G401.6 (cell line): Measurements from ENCODE around the gene TBC1D4.
"Not testable (repeated sequence)": the region's sequence is repeated elsewhere in the genome, so short reads cannot be mapped to it uniquely, and the experiment has no call there.

Experiments used
- FAIRE-seq: peaks from 2 replicates; lab custom pipeline; 2012; peaks lifted over from hg19 to GRCh38; lab: Jason Lieb, UNC

Gene TBC1D4

GRCh38 chr13:75316427-75316826 is 165.5 kb downstream of the TBC1D4 start:
- FAIRE-seq, result no peak

DNA sequence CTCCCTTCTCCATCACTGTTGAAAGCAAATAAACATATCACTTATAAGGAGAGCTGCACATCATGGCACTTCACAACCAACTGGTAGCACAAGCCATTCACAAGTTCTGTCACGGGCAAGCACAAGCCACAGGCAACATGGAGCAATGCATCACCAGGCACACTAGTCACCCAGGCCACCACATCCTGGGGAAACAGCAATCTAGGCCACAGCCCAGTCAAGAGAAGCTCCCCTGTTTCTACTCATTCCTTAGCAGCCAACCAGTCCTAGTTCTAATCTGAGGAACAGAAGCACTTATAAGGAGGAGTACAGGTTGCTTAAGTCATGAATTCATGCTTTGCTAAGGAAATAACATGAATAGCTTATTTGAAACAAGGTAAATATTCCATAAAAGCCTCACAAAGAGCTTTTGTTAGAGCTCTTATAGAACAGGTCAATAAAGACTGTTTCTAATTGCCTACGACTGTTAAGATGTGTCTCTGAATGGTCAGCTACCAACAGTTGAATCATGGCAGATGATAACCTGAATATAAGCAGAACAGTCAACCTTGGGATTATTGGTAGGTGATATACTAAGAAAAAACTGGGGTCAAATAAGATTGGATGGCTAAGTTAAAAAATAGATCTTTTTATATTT is 169.0 kb downstream of the TBC1D4 start:
- FAIRE-seq, result no peak

GRCh38 chr13:75309981-75310580 is 171.9 kb downstream of the TBC1D4 start:
- no peak for FAIRE-seq

GRCh38 chr13:75308222-75308621 is 173.7 kb downstream of the TBC1D4 start:
- no peak for FAIRE-seq

DNA sequence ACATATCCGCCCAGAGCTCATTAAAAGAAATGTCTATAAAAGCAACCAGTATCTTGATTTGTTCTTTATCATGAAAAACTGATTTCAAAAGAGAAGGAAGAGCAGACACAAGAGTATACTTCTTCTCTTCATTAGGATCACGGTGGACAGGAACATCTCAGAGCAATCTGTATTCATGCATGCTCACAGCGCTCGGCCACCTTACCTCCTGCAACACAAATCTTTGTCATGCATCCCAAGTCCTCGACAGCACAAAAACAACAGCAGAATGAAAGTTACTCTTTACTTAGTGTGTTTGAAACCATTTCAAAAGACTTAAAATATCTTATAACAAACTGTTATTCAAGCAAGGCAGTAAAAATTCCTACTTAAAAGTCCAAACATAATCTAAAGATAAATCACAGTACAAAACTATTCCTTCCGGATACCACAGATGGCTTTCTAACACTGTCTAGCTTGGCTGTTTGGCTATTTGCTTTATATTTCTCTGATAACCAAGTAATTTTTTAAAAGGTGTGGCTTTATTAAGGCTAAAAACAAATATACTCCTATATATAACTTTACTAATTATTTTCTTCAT is 174.5 kb downstream of the TBC1D4 start:
- FAIRE-seq, result no peak

DNA sequence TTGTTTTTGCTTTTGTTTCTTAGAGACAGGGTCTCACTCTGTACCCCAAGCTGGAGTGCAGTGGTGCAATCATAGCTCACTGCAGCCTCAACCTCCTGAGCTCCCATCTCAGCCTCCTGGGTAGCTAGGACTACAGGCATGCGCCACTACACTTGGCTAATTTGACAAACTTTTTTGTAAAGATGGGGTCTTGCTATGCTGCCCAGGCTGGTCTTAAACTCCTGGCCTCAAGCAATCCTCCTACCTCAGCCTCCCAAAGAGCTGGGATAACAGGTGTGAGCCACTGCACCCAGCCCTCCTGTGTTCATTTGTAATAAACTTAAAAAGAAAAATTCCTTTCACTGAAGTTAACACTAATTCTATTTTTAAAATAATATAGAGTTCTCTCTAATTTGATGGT is 175.0 kb downstream of the TBC1D4 start:
- FAIRE-seq, result not testable (repeated sequence)

DNA sequence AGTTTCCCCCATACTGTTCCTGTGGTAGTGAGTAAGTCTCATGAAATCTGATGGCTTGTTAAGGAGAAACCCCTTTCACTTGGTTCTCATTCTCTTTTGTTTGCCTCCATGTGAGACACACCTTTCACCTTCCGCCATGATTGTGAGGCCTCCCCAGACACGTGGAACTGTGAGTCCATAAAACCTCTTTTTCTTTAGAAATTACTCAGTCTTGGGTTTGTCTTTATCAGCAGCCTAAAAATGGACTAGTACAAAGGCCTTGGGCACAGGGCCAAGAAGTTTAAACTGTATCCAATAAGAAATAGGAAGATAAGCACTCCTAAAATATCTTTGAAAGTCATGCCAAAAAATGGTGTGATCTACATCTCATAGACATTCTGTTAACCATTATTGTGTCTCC is 176.9 kb downstream of the TBC1D4 start:
- no peak for FAIRE-seq

- no peak for FAIRE-seq
These were observed 178.7 kb downstream of the TBC1D4 start for GRCh38 chr13:75303263-75303662.

- FAIRE-seq, result no peak
These were observed 179.8 kb downstream of the TBC1D4 start for GRCh38 chr13:75302071-75302698.

GRCh38 chr13:75299913-75300862 is 181.8 kb downstream of the TBC1D4 start:
- FAIRE-seq, result no peak

DNA sequence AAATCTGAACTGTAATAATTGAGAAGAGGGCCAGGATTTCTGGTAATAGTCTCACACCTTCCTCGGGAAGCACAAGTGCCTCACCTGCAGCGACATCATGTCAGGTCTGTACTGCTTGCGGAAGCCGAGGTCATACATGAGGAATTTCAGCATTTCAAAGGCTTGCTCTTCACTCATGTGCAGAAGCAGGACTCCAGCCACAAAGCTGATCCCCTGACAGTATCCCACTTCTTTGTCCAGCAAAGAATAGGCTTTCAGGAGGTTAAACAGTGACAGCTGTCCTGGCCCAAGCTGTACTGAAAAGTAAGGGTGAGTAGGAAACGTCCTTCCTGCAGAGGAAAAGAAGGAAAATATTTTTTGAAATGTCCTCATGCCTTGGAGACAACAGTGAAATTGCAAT is 182.7 kb downstream of the TBC1D4 start:
- FAIRE-seq, result no peak

DNA sequence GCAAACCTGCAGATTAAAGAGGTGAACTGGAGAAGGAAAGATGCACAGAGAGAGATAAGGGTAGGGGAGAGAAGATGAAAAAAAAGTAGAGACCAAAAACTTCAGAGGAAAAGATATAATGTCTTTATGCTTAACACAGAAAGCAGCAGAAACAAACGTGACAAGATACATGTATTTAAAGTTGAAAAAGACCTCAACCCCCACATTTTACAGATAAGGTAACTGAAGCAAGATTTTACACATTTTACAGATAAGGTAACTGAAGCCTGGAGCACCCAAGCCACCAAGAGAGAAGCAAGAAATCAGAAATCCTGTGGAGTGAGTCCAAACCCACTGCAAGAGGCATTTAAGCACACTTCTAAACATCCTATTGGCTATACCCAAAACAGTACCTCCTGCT is 185.3 kb downstream of the TBC1D4 start:
- no peak for FAIRE-seq

GRCh38 chr13:75295201-75295600 is 186.8 kb downstream of the TBC1D4 start:
- FAIRE-seq, result no peak

DNA sequence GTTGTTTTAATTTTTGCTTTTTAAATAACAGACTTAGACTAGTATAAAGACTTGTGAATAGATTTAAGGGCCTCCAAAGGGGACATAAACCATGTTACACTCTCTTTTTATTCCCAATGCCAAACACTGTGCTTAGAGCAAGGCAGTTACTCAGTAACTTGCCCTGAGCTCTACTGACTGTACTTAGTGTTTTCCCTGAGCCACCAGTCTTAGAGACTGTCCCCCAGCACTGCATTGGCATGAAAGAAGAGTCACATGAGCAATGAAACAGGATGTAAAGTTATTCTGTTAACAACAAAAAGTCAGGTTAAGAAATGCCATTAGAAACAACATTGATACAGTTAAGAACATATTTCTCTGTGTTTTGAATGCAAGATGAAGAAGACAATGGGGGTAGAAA is 187.9 kb downstream of the TBC1D4 start:
- no peak for FAIRE-seq

- no peak for FAIRE-seq
These were observed 196.7 kb downstream of the TBC1D4 start for GRCh38 chr13:75285310-75285709.

DNA sequence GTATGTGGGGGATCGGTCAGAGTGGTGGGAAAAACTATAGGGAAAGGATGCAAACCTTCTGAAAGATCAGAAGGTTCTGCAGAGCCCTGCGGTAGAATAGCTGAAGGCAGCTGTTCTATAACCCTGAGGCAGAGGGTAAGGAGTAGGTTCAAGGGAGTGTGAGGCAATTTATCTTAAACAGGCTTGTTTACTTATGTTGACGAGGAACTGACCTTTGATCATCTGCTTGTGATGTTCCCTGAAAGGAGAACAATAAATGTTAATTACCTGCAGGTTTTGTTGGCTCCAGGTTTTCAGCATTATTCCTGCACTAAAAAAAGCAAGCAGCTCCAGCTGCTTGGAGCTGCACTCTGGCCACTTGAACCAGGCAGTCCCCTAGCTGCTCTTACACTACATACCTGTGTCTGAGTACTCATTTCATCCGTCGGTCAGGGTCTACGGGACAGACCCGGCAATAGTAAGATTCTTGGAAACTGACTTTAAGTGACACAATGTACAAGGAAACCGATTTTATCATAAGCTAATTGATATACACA is 202.1 kb downstream of the TBC1D4 start:
- FAIRE-seq, result no peak

DNA sequence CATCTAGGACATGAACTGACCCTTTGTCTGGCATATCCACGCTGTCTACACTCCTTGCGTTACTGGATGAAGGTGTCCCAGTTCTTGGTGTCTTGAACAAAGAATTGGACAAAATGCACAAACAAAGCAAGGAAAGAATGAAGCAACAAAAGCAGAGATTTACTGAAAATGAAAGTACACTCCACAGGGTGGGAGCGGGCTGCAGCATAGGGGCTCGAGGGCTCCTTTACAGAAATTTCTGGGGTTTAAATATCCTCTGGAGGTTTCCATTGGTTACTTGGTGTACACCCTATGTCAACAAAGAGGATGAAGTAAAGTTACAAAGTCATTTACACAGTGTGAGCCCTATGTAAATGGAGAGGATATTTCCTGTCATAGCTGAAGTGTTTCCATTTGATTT is 208.3 kb downstream of the TBC1D4 start:
- FAIRE-seq, result not testable (repeated sequence)

- no peak for FAIRE-seq
These were observed 210.1 kb downstream of the TBC1D4 start for GRCh38 chr13:75271846-75272245.

- FAIRE-seq, result not testable (repeated sequence)
These were observed 213.5 kb downstream of the TBC1D4 start for GRCh38 chr13:75268481-75268880.

DNA sequence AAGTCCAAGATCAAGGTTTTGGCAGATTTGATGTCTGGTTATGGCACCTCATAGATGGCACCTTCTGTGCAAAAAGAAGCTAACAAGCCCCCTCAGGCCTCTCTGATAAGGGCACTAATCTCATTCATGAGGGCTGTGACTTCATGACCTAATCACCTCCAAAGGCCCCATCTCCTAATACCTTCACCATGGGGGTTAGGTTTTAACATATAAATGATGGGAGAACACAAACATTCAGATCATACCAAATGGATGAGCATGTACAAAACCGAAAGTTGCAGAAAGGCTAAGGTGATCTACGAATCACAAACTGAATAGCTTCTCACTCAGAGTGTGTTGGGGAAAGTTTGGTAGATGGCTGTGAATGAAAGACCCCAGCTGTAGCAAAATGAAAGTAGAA is 217.4 kb downstream of the TBC1D4 start:
- FAIRE-seq, result no peak

- FAIRE-seq, result no peak
These were observed 218.1 kb downstream of the TBC1D4 start for GRCh38 chr13:75263741-75264407.
